Measurements from ENCODE around the gene DDX17. TPM values are rescaled to one million over a fixed set of nuclear protein-coding genes. Genes with fewer than 3 reads are reported as not detected.

DDX17 gene
- total RNA-seq, 1 donor = 1,325 TPM

Other genes with a start within 250 kb of the DDX17 start
- 13.5 TPM for gene TMEM184B, start 233.3 kb downstream of the DDX17 start, total RNA-seq
- gene CSNK1E, start 188.9 kb downstream of the DDX17 start, total RNA-seq = 122 TPM
- 0.27 TPM for gene KCNJ4, start 51.1 kb downstream of the DDX17 start, total RNA-seq
- gene KDELR3, start 38.2 kb downstream of the DDX17 start, total RNA-seq = 1.9 TPM
- 2.2 TPM for gene DMC1, start 63.9 kb upstream of the DDX17 start, total RNA-seq
- 1.3 TPM for gene FAM227A, start 150.1 kb upstream of the DDX17 start, total RNA-seq
- gene CBY1, start 150.3 kb upstream of the DDX17 start, total RNA-seq = 4.6 TPM
- gene TOMM22, start 175.6 kb upstream of the DDX17 start, total RNA-seq = 35.0 TPM
- gene JOSD1, start 194.6 kb upstream of the DDX17 start, total RNA-seq = 65.7 TPM
- 91.8 TPM for gene GTPBP1, start 199.6 kb upstream of the DDX17 start, total RNA-seq
- 256 TPM for gene SUN2, start 249.7 kb upstream of the DDX17 start, total RNA-seq